Fibroblast of villous mesenchyme (primary cell): Measurements from ENCODE around the gene GBF1. TPM values are rescaled to one million over a fixed set of nuclear protein-coding genes. Genes with fewer than 3 reads are reported as not detected.

Experiments used
- DNase-seq: peaks from one replicate; pipeline ENCODE4 v3.0.0-alpha.2; 2010; ENCODE audit warnings: low read depth
- H3K4me3 ChIP-seq: 2 replicates; pipeline ENCODE4 v1.5.1; 2011; ENCODE audit warnings: low read depth, mild to moderate bottlenecking, low read length
- total RNA-seq: library from RNA; depleted of rRNA; stranded (reverse); fragments of >200 nt; gene quantifications from 2 replicates; pipeline ENCODE4 v1.2.3, GENCODE V29; 2012
- TF ChIP-seq, protein P1 (sequence below): IDR thresholded peaks from 2 replicates; pipeline ENCODE4 v1.5.1; 2012; ENCODE audit warnings: low read depth, mild to moderate bottlenecking, low read length; ENCODE audit not compliant: insufficient read depth

GBF1 gene
- total RNA-seq, 1 donor = 58.3 TPM

DNA sequence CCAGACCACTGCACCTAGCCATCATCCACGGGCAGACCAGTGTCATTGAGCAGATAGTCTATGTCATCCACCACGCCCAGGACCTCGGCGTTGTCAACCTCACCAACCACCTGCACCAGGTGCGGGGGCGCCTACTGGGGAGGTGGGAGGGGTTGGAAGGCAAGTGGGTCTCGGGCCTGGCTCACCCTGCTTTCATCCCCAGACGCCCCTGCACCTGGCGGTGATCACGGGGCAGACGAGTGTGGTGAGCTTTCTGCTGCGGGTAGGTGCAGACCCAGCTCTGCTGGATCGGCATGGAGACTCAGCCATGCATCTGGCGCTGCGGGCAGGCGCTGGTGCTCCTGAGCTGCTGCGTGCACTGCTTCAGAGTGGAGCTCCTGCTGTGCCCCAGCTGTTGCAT, 154.7 kb downstream of the GBF1 start:
- TF ChIP-seq, protein P1, sequence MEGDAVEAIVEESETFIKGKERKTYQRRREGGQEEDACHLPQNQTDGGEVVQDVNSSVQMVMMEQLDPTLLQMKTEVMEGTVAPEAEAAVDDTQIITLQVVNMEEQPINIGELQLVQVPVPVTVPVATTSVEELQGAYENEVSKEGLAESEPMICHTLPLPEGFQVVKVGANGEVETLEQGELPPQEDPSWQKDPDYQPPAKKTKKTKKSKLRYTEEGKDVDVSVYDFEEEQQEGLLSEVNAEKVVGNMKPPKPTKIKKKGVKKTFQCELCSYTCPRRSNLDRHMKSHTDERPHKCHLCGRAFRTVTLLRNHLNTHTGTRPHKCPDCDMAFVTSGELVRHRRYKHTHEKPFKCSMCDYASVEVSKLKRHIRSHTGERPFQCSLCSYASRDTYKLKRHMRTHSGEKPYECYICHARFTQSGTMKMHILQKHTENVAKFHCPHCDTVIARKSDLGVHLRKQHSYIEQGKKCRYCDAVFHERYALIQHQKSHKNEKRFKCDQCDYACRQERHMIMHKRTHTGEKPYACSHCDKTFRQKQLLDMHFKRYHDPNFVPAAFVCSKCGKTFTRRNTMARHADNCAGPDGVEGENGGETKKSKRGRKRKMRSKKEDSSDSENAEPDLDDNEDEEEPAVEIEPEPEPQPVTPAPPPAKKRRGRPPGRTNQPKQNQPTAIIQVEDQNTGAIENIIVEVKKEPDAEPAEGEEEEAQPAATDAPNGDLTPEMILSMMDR = no peak
- H3K4me3 ChIP-seq = no peak overlapping the region
- no peak for DNase-seq

DNA sequence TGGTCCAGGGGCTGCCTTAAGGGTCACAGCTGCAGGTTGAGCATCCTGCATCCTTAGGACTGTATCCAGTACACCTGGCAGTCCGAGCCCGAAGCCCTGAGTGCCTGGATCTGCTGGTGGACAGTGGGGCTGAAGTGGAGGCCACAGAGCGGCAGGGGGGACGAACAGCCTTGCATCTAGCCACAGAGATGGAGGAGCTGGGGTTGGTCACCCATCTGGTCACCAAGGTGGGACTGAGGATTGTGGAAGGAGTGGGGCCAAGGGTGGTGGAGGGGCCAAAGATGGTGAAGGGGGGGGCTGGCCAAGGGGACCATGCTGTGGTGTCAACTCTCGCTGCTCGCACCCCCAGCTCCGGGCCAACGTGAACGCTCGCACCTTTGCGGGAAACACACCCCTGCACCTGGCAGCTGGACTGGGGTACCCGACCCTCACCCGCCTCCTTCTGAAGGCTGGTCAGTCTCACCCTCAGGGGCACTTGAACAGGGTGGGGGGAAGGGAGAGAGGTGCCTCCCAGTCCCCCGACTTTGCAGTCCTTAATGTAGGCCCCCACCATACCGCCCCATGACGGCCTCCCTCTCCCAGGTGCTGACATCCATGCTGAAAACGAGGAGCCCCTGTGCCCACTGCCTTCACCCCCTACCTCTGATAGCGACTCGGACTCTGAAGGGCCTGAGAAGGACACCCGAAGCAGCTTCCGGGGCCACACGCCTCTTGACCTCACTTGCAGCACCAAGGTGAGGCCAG, 155.4 kb downstream of the GBF1 start:
- DNase-seq = no peak
- no peak overlapping the region for H3K4me3 ChIP-seq
- TF ChIP-seq, protein P1 = no peak

DNA sequence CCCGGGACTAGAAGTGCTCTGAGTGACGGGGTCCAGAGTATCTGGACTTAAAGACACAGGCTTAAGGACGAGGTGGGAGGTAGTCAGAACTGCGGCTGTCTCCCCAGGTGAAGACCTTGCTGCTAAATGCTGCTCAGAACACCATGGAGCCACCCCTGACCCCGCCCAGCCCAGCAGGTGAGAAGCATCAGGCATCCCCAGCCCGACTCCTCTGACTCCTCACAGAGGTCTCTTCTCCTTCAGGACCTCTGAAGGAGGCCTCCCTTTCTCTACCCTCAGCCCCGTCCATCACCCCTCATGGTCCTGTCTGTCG, 156.0 kb downstream of the GBF1 start:
- DNase-seq = no peak
- TF ChIP-seq, protein P1 = no peak
- H3K4me3 ChIP-seq = no peak overlapping the region

DNA sequence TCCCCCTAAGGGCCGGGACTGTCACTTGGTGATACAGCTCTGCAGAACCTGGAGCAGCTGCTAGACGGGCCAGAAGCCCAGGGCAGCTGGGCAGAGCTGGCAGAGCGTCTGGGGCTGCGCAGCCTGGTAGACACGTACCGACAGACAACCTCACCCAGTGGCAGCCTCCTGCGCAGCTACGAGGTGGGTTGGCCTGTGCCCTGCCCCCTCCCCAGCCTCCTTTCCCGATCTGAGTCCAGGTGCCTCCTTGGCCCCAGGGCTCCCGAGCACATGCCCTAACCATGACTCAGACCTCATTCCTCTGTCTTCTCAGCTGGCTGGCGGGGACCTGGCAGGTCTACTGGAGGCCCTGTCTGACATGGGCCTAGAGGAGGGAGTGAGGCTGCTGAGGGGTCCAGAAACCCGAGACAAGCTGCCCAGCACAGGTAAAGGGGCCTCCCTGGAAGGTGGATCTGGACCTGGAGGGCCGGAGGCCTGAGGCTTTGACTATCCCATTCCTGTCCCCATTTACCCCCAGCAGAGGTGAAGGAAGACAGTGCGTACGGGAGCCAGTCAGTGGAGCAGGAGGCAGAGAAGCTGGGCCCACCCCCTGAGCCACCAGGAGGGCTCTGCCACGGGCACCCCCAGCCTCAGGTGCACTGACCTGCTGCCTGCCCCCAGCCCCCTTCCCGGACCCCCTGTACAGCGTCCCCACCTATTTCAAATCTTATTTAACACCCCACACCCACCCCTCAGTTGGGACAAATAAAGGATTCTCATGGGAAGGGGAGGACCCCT, 156.6 kb downstream of the GBF1 start:
- TF ChIP-seq, protein P1 = no peak
- H3K4me3 ChIP-seq = no peak overlapping the region
- DNase-seq = peak; percentile 24

DNA sequence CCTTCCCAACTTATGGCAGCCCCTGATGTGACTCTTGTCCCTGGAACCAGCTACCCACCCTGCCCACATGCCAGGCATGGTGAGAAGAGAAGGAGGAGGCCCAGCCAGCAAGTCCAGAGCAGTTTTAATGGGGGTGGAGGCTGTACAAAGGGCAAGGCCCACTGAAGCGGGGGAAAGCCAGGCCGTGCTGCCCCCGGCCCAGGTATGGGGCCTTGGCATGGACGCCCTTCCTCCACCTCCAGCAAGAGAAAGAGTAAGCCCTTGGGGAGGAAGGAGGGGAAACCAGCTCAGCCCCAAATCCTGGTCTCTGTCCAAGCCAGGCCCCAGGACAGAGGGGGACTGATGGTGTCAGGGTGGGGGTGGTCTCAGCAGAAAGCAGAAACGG, 157.2 kb downstream of the GBF1 start:
- TF ChIP-seq, protein P1 = no peak
- no peak for DNase-seq
- H3K4me3 ChIP-seq = no peak overlapping the region

DNA sequence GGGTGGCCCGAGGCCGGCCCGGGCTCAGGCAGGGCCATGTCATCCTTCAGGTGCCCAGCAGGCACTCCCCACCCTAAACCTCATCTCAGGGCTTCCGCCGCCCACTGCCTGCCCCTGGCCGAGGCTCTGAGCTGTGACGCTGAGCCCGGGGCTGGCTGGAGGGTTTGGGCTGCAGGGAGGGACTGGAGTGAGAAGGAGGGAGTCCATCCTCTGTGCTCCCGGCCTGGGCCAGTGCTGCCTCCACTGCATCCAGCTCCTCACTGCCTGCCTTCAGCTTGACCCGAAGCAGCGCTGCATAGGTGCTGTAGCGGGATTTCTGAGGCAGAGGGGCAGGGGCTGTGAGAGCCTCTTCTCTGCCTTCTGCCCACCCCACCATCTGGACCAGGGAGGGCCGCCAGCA, 157.8 kb downstream of the GBF1 start:
- TF ChIP-seq, protein P1 = no peak
- DNase-seq = no peak
- no peak overlapping the region for H3K4me3 ChIP-seq
